Right ventricle myocardium superior (tissue), 1 donor: ENCODE results near the gene SFTPD. TPM values are rescaled to one million over a fixed set of nuclear protein-coding genes. Genes with fewer than 3 reads are reported as not detected.
"Not testable (repeated sequence)": the region's sequence is repeated elsewhere in the genome, so short reads cannot be mapped to it uniquely, and the experiment has no call there.

Source experiments
- ATAC-seq: fragments of 200-7000 bp; cut with Tn5 transposase; one replicate; pipeline ENCODE4 v1.9.1; 2020; ENCODE audit warnings: mild to moderate bottlenecking; ENCODE audit not compliant: poor library complexity
- DNase-seq: peaks from one replicate; pipeline ENCODE4 v3.0.0-alpha.2; 2020
- intact Hi-C: fragments of 100-400 bp; cut with DNase I; formaldehyde crosslinking; loops from one replicate; pipeline ENCODE4 v1.11.2; 2022
- total RNA-seq: library from RNA; stranded (reverse); fragmentation: NEBNext Ultra II Directional; extraction: Animal tissue kit (Norgen Biotek cat#: 25700); gene quantifications from one replicate; pipeline ENCODE4 v1.2.1, GENCODE V29; 2021
- donor health status: DM: no; HTN: yes; CAD: no; lungs with severe emphysema.

SFTPD gene
- total RNA-seq, 1 donor from 2014 or later = 0.81 TPM

DNA sequence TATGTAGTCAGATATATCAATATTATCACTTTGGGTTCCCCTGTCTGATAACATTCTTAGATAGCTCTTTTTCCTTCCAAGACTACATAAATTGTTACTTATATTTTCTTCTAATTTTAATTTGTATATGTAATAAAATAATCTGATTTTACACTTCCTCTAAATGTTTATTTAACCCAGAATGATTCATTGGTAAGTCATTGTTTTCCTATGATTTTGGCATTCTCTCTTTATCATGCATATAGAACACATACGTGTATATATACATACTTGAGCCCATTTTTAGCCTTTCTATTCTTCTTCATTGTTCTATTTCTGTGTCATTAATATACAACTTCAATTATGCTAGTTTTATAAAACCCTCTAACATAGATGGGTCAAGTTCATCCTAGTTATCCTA is 16.6 kb downstream of the SFTPD start:
- ATAC-seq (no peak), DNase-seq (no peak)
- intact Hi-C loops = loop anchor here (10.0 kb wide), 1 partner anchor 368 kb away; the partner anchor contains the start of gene SFTPA2

DNA sequence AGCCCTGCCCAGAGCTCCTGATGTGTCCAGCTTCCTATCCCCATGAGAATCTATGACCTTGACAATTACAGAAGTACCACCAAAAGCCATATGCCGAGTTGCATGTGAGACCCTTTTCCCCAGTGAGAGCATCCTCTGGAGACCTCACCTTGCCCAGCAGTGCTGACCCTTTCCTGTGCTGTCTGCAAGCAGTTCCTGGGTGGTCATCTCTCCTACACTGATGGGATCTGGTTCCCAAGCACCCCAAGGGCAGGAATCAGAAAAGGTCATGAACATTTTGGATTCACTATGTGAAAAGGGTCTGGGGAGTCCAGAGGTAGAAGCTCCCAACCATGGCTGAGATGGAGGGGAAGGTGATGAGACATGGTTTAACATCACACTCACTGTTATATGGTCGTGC is 18.2 kb downstream of the SFTPD start:
- no peak for ATAC-seq
- intact Hi-C loops = loop anchor here (10.0 kb wide), 1 partner anchor 366 kb away; the partner anchor contains the start of gene SFTPA2
- no peak for DNase-seq

DNA sequence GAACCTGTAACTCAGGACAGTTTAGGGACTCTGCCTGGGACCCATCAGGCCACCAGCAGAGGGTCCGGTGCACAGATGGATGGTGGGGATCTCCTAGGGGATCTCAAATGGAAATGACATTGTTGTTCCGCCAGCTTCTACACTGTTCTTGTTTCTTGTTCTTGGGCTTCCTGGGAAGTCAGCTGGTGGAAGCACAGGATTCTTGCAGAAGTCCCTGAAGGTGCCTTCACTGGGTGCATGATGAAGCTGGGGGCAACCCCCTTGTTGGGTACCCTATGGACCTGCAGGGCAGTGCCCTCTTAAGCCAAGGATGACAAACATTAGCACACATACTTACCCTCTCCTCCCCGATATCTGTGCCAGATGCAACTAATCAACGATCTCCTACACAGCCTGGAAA is 18.6 kb downstream of the SFTPD start:
- intact Hi-C loops = loop anchor here (10.0 kb wide), 1 partner anchor 365 kb away; the partner anchor contains the start of gene SFTPA2
- ATAC-seq = no peak
- no peak for DNase-seq

DNA sequence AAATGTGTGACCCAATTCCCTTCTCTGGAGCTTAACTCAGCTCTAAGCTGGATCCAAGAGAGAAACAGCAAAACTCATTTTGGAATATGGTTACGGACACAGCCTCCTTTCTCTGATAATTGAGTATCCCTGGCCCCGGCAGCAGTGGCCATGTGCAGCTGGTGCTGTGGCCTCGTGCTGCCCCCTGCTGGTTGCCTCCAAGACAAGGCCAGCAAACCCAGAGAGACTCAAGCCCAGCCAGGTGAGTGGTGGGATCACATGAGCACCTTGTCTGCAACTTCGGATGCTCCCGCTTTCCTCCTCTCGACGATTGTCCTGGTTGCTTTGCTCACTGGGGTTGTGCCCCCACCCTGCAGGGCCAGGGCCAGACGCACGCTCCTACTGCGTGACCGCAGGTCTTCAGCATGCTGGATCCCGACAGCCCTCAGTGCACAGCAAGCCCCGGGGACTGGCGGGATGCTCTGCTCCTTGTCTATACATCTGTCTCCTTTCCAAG is 19.4 kb downstream of the SFTPD start:
- ATAC-seq (peak; percentile 86), DNase-seq (peak; percentile 89)
- intact Hi-C loops = loop anchor here (10.0 kb wide), 1 partner anchor 105 kb away; the partner anchor contains the start of gene NUTM2E

DNA sequence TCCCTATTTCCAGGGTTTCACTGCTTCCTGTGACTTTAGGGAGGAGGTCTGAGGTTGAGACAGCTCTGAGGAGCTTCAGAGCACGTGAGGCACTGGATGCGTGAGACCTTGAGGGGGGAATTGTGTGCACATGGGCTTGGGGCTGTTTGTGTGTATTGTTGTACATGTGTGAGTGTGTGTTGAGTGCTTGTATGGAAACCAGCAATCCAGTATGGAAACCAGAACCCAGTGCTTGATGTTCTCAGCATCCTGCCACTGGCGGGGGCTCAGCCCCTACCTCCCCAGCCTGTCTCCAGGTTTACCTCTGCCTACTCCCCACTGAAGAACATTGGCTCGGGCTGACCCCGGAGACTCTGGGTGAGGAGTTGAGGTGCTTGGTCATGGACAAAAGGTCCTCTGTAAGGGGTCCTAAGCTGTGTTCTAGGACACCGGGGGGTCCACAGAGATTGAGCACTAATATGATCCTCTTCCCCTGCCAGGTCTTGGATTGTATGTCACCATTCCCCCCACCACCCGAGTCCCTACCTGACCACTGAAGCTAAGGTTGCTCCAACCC is 20.8 kb downstream of the SFTPD start:
- no peak for DNase-seq
- intact Hi-C loops = loop anchor here (10.0 kb wide), 1 partner anchor 103 kb away; the partner anchor contains the start of gene NUTM2E
- ATAC-seq = no peak

DNA sequence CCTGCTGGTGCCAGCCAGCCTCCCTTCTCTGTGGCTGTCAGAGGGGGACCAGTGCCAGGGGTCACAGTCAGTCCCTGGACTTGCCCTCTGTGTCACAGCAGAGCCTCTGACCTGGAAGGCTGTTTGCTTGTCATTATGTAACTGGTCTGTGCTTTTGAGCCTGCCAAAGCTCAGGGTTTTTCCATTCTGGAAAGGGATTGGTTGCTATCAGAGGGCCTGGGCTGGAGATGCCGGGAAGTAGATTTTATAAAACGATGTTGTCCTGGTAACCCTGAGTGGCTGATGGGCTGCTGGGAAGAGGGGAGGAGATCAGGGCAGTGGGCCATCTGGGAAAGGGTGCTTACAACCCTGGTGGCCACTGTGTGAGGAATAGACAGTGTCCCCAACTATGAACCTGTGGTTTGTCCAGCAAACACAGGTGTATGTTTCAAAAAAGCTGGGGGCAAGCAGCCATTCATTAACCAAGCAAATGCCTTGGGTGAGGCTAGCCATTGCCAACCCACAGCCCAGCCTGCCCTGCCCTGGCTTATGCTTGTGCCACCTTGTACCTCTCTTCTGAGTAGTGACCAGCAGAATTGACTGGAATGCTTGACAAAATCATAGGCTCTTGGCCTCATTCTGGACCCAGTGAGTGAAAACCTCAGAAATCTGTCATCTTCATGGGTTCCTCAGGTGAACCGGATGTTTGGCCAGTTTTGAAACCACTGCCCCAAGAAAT is 21.6 kb downstream of the SFTPD start:
- peak; percentile 83 for ATAC-seq
- intact Hi-C loops = loop anchor here (10.0 kb wide), 1 partner anchor 102 kb away; the partner anchor contains the start of gene NUTM2E
- peak; percentile 66 for DNase-seq

DNA sequence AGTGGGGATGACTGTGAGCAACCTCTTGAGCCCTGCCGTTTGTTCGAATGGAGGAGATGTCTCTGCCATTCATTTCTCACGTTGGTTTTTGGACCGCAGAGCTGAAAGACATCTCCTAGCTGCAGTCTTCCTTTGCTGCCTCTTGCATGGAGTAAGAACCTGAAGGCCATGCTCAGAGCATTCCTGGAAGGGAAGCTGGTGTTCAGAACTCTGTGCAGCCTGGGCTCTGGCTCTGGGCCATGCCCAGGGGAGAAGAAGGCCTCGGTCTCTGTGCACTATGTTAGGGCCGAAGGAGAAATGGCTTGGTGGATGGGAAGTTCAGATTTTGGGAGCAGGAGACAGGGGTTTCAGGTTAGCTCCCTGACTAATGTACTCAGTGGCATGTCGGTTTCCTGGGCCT is 22.9 kb downstream of the SFTPD start:
- DNase-seq (no peak), ATAC-seq (peak; percentile 54)
- intact Hi-C loops = loop anchor here (10.0 kb wide), 1 partner anchor 101 kb away; the partner anchor contains the start of gene NUTM2E

DNA sequence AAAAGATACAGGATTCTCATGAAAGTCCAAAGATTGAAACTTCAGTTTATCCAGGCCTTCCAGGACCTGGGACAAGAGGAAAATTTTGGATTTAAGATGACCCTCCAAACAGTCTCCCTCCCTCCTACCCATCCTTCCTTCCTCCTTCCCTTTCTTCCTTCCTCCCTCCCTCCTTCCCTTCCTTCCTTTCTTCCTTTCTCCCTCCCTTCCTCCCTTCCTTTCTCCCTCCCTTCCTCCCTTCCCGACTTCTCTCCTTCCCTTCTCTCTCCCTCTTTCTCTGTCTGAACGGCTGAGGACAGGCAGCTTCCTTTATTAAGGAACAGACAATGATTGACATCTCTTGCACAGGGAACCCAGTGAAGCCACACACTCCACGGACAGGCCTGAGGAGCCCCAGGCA is 23.3 kb downstream of the SFTPD start:
- intact Hi-C loops = loop anchor here (10.0 kb wide), 1 partner anchor 101 kb away; the partner anchor contains the start of gene NUTM2E
- DNase-seq (no peak), ATAC-seq (no peak)

DNA sequence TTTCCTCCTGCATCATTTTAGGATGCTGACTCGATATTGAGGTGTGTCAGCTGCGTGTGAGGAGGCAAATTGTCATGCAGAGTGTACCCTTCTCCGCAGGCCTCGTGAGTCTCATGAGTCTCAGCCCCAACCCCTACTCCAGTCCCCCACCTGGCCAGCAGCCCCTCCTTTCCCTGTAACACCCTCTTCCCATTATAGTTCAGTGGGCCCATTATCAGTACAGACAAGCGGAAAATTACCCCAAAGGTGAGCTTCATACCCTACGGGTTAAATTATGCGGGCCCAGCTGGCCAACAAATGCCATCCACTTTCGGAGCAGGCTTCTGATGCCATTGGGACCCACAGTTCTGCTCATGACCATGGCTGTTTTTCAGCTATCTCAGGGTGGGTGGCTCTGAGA is 25.2 kb downstream of the SFTPD start:
- intact Hi-C loops = loop anchor here (10.0 kb wide), 1 partner anchor 99 kb away; the partner anchor contains the start of gene NUTM2E
- ATAC-seq (no peak), DNase-seq (no peak)

DNA sequence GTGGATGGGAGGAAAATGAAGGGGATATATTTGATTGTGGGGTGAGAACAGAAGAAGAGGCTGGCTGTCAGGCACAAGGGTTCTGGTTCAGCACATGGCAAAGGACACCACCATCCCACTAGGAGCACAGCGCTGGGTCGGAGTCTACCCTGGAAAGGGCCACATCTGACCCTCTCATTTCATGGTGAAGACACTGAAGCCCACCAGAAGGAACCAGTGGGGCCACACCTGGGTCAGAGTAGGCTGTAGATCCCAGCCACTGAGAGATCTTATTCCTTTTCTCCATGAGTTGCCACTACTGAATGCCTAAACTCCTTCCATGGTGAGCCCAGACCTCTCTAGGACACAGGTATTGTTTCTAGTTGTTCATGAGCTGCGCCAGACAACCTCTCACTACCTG is 25.8 kb downstream of the SFTPD start:
- intact Hi-C loops = loop anchor here (10.0 kb wide), 1 partner anchor 98 kb away; the partner anchor contains the start of gene NUTM2E
- no peak for DNase-seq
- ATAC-seq = no peak

DNA sequence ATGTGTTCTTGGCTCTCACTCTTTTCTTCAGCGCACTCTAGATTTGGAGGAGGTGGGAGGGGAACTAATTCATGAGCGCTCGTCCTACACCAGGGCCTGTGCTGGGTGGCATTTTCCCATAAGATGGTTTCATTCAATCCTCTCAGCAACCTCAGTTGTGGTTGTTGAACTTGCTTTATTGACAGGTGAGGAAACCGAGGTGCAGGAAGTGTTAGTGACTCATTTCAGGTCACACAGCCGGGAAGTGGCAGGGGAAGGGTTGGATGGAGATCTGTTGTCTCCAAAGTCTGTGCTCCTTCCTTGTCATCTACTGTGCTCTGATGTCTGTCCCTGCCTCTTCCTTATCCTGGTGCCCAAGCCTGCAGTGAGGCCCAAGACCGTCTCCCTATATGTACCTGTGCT is 26.9 kb downstream of the SFTPD start:
- intact Hi-C loops = loop anchor here (10.0 kb wide), 1 partner anchor 97 kb away; the partner anchor contains the start of gene NUTM2E
- not testable (repeated sequence) for DNase-seq, ATAC-seq

DNA sequence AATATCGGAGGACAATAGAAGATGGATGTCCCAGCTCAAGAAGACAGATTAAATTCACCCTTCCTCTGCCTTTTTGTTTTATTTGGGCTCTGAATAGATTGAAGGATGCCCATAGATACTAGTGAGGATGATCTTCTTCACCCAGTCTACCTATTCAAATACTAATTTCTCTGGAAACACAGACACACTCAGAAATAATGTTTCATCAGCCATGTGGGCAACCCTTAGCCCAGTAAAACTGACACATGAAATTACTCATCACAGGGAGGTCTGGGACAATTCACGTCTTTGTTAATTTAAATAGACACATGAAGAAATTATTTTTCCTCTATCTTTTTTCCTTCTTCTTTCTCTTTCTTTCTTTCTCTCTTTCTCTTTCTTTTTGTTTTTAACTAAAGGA is 33.1 kb downstream of the SFTPD start:
- intact Hi-C loops, ATAC-seq, DNase-seq: not testable (repeated sequence)

DNA sequence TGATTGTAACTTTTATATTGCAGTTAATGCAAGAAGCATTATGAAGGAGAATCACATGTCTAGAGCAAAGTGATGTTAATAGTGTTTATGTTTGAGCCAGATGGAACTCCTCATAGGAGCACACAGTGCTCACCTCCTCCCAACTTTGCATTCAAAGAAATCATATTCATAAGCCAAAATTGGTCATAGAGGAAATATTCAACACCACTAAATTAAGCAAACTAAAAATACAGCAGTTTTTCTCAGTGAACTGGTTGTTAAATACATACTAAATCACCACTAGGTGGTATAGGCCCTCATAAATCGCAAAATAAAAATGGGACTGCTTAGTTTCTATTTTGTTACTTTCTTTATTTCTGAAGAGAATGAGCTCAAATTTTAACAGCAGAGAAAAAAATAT is 34.4 kb downstream of the SFTPD start:
- DNase-seq, intact Hi-C loops: not testable (repeated sequence)
- peak; percentile 41 for ATAC-seq

DNA sequence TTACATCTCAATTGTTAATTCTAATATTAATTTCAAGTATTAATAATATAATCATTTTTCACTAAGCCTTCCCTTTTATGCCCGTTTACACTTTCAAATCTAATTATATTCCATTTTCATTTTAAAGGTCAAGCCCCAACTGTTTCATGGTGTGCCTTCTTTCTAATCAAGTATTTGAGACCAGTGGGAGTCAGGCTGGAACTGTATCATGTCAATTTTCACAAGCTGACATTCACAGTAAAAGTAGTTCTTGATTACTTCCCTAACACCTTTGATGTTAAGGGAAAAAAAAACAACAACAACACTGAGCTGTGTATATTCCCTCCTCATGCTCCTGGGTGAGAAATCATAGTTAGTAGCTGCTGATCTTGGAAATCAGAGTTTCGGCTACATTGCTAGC is 38.1 kb downstream of the SFTPD start:
- ATAC-seq (peak; percentile 33), DNase-seq (no peak)
- intact Hi-C loops = no loop called here

DNA sequence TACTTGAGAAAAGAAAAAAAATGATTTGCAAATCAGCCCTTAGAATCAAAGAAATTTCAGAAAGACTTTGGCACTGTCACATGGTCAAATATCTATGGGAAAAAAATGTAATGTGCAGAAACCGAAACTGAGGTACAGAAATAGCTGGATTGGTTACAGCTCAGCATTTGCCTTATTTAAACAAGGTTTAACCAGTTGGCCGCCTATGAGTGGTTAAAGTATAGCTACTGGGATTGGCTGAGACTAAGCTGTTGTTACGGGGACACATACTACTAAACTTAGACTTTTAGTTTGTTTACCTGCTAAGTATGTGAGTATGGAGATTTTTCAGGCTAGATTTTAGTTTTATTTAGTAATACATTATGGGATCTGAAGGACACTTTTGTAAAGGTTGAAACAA is 38.6 kb downstream of the SFTPD start:
- ATAC-seq = peak; percentile 74
- intact Hi-C loops = no loop called here
- no peak for DNase-seq

DNA sequence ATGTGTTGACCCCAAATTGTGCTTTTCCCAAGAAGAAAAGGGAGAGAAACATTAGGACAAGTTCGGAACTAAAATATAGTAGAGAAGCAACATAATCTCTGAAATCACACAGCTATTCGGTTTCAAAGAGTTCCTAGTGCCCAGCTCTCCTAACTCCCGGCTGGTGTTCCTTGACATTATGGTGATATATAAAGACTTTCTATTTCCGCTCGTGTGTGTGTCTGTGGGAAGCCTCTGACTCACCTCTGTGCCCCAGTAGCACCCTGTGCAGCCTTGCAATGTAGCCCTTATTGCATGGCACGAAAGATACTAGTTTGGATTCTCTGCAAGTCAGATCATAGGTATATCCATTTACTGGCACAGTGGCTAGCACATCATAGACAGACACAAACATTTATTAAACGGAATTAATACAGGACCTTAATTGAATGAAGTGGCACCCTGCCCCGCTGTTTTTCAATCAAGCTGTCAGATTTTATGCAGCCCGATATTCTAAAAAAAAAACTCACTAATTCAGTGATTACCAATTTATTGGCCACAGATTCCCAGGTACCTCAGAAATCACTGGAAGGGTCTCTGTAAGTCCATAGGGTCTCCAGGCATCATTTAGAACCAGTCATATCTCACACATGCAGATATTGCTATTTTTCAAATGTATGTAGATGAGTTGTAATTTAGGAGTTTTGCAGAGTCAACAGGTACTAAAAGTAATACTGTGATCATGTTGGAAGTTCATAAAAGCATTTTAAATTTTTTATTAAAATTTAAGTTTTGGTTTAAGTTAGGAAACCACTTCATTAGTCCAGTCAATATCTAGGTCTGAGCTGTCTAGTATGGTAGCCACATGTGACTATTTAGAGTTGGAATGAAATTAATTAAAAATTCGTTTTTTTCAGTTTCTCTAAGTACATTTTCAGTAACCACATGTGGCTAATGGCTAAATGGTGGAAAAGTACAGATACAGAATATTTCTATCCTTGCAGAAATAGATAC is 43.3 kb downstream of the SFTPD start:
- ATAC-seq (peak; percentile 52), DNase-seq (no peak)
- intact Hi-C loops = no loop called here

DNA sequence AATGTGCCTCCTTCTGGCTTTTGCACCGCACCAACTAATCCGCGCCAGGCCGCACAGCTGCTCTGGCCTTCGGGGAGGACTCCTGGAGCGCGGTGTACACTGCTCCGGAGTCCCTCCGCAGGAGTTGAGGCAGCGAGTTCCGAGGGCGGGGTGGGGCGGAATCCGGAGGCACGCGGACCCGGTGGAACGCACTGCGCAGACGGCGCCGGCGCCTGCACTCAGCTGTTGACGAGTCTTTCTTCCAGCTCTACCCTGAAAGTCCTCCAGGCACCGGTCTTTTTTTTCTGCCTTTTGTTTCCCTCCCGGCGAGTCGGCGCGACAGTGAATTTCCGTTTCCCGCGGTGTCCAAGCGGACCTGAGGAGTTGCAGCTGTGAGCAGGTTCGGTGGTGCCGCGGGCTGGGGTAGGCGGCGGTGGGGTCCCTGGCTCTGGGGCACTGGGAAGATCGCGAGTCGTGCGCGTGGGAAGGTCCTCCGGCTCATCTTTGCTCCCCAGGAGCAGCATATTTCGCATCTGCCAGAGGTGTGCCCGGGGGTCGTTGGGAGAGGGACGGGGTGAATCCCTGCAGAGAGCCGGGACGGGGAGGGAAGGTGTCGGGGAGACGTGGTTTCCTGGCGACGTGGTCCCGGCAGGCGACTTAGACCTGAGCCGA is 44.1 kb downstream of the SFTPD start:
- intact Hi-C loops = no loop called here
- ATAC-seq (peak; percentile 97), DNase-seq (peak; percentile 85)

DNA sequence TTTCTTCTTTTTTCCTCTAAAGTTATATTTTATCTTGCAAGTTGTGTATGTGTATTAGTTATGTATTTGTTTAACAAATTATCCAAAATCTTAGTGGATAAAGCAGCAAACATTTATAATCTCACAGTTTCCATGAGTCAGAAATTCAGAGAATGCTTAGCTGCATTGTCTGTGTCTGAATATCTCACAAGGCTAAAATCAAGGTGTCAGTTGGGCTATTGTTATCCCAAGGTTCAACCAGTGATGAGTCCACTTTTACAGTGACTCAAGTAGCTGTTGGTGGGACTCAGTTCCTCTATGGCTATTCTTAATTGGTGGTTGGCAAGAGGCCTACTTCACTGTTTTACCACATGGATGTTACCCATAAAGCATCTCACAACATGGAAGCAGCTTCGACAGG is 47.3 kb downstream of the SFTPD start:
- intact Hi-C loops, ATAC-seq, DNase-seq: not testable (repeated sequence)
